ENCODE measurements around the gene HBE1. TPM values are rescaled to one million over a fixed set of nuclear protein-coding genes. Genes with fewer than 3 reads are reported as not detected.
A peak's percentile ranks its signal among the peaks of the same experiment; 100 is the strongest.

Gene HBE1
- total and polyA plus RNA-seq, 9 of the 15 experiments (the other 6 are each of a cell fraction or from before 2014, with no cell fraction given): 612 to 10,250 (median 2,181) TPM

- TF ChIP-seq, protein P1, sequence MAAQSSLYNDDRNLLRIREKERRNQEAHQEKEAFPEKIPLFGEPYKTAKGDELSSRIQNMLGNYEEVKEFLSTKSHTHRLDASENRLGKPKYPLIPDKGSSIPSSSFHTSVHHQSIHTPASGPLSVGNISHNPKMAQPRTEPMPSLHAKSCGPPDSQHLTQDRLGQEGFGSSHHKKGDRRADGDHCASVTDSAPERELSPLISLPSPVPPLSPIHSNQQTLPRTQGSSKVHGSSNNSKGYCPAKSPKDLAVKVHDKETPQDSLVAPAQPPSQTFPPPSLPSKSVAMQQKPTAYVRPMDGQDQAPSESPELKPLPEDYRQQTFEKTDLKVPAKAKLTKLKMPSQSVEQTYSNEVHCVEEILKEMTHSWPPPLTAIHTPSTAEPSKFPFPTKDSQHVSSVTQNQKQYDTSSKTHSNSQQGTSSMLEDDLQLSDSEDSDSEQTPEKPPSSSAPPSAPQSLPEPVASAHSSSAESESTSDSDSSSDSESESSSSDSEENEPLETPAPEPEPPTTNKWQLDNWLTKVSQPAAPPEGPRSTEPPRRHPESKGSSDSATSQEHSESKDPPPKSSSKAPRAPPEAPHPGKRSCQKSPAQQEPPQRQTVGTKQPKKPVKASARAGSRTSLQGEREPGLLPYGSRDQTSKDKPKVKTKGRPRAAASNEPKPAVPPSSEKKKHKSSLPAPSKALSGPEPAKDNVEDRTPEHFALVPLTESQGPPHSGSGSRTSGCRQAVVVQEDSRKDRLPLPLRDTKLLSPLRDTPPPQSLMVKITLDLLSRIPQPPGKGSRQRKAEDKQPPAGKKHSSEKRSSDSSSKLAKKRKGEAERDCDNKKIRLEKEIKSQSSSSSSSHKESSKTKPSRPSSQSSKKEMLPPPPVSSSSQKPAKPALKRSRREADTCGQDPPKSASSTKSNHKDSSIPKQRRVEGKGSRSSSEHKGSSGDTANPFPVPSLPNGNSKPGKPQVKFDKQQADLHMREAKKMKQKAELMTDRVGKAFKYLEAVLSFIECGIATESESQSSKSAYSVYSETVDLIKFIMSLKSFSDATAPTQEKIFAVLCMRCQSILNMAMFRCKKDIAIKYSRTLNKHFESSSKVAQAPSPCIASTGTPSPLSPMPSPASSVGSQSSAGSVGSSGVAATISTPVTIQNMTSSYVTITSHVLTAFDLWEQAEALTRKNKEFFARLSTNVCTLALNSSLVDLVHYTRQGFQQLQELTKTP (IDR thresholded peaks at IDR 0.05; ENCODE audit: low read depth in 1 of 2, partially characterized antibody in 2 of 2): peak; percentile 28 to 96
- TF ChIP-seq ZKSCAN8 (CRISPR knock-in tag; IDR thresholded peaks at IDR 0.05) (peak; percentile 82), MAZ (CRISPR knock-in tag; conservative IDR thresholded peaks at IDR 0.05 in 1 of 2, IDR thresholded peaks at IDR 0.05 in 1 of 2) (peak; percentile 82 to 92), ZNF586 (CRISPR knock-in tag; conservative IDR thresholded peaks at IDR 0.05) (0 out of 2 replicates have a peak, but pooled peaks have one; percentile 15), GTF3C2 (IDR thresholded peaks at IDR 0.05; ENCODE audit: borderline replicate concordance, extremely low read depth, insufficient read length) (no peak), ZNF41 (CRISPR knock-in tag; conservative IDR thresholded peaks at IDR 0.05) (0 out of 2 replicates have a peak, but pooled peaks have one; percentile 76), TEAD2 (tag; IDR thresholded peaks at IDR 0.05) (0 out of 2 replicates have a peak, but pooled peaks have one; percentile 39), FOXK2 (conservative IDR thresholded peaks at IDR 0.05 in 1 of 2, IDR thresholded peaks at IDR 0.05 in 1 of 2; ENCODE audit: low read depth in 2 of 2) (peak; percentile 52 to 63; a peak in 3 of 4 replicates), HOMEZ (CRISPR knock-in tag; IDR thresholded peaks at IDR 0.05) (peak; percentile 80; the same call in 1 of the 2 replicates), GABPA (tag; conservative IDR thresholded peaks at IDR 0.05; ENCODE audit: low read depth) (no peak), KAT8 (IDR thresholded peaks at IDR 0.05; ENCODE audit: low read depth) (no peak)
- TF ChIP-seq, protein P2, sequence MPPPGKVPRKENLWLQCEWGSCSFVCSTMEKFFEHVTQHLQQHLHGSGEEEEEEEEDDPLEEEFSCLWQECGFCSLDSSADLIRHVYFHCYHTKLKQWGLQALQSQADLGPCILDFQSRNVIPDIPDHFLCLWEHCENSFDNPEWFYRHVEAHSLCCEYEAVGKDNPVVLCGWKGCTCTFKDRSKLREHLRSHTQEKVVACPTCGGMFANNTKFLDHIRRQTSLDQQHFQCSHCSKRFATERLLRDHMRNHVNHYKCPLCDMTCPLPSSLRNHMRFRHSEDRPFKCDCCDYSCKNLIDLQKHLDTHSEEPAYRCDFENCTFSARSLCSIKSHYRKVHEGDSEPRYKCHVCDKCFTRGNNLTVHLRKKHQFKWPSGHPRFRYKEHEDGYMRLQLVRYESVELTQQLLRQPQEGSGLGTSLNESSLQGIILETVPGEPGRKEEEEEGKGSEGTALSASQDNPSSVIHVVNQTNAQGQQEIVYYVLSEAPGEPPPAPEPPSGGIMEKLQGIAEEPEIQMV (tag; conservative IDR thresholded peaks at IDR 0.05; ENCODE audit: low read depth): no peak
- TF ChIP-seq, protein P3, sequence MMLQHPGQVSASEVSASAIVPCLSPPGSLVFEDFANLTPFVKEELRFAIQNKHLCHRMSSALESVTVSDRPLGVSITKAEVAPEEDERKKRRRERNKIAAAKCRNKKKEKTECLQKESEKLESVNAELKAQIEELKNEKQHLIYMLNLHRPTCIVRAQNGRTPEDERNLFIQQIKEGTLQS (IDR thresholded peaks at IDR 0.05): peak; percentile 100
- TF ChIP-seq, protein P3 (CRISPR knock-in tag; conservative IDR thresholded peaks at IDR 0.05): peak; percentile 100
Observed at GRCh38 chr11:5280582-5281102, 10.9 kb upstream of the HBE1 start (continued).

Data from K562 (cell line).